Measurements from ENCODE around the gene SBF2. TPM values are rescaled to one million over a fixed set of nuclear protein-coding genes. Genes with fewer than 3 reads are reported as not detected.

SBF2 gene
- total and polyA plus RNA-seq, 10 donors = 3.6 to 70.9 (median 57.1) TPM

DNA sequence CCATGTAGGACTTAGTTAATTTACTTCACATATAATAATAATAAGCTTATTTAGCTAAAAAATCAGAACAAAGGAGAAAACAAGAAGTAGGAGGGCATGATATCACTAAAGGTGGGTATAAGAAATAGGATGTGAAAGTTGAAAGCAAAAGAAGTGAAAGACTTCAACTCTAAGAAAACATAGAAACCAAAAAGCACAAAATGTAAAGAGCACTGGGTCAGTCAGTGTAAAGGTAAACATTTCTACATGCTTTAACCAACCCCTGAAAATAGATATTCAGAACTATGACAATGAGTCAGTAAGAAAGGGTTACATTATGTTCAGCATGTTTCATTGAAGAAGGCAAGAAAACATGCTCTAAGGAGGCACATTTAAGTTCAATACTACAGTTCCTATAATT, 331.3 kb downstream of the SBF2 start:
- Histone ChIP-seq H3K36me3 (peaks cover 0 to 56% (median 0%) of the 10 kb centered on the region in 6 donors), H3K27me3 (replicated peaks in 1 of 7) (no peaks in the 10 kb centered on the region), H3K27ac (peak overlapping the region in 2 of 8 donors; percentile 21 to 38), H3K4me3 (no peak overlapping the region), H3K4me1 (no peaks in the 10 kb centered on the region), H3K9me3 (no peaks in the 10 kb centered on the region)
- DNase-seq = no peak
- intact Hi-C loops (cut with DNase I; ENCODE audit: low total_unique reads) = loop anchor here (10.0 kb wide), 1 partner anchor 108 kb away; no protein-coding TSS in a partner anchor
- TF ChIP-seq POLR2A (IDR thresholded peaks at IDR 0.05) = no peak
- TF ChIP-seq POLR2AphosphoS5 (IDR thresholded peaks at IDR 0.05) = no peak
- TF ChIP-seq, protein P1, sequence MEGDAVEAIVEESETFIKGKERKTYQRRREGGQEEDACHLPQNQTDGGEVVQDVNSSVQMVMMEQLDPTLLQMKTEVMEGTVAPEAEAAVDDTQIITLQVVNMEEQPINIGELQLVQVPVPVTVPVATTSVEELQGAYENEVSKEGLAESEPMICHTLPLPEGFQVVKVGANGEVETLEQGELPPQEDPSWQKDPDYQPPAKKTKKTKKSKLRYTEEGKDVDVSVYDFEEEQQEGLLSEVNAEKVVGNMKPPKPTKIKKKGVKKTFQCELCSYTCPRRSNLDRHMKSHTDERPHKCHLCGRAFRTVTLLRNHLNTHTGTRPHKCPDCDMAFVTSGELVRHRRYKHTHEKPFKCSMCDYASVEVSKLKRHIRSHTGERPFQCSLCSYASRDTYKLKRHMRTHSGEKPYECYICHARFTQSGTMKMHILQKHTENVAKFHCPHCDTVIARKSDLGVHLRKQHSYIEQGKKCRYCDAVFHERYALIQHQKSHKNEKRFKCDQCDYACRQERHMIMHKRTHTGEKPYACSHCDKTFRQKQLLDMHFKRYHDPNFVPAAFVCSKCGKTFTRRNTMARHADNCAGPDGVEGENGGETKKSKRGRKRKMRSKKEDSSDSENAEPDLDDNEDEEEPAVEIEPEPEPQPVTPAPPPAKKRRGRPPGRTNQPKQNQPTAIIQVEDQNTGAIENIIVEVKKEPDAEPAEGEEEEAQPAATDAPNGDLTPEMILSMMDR (IDR thresholded peaks at IDR 0.05 in 8 of 11, conservative IDR thresholded peaks at IDR 0.05 in 3 of 11) = no peak

DNA sequence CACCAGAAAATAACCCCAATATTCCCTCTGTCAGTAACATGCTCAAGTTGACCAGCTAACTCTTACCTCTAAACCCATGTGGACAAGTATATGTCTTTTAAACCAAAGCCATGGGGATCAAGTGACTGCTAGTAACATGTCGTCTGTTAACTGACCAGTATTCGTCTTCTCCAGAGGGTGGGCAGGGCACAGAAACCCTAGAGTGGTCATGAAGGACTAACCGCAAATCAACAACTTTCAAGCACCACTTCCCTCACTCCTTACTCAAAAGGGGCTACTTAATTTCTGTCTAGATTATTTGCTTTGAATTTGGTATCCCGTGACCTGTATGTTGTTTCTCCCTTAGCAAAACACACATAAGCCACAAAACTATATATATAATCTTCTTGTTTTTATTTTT, 336.9 kb downstream of the SBF2 start:
- peaks cover 0 to 37% (median 0%) of the 10 kb centered on the region in 6 donors for H3K36me3 ChIP-seq
- H3K27ac ChIP-seq = no peak overlapping the region
- intact Hi-C loops (cut with DNase I; ENCODE audit: low total_unique reads) = no loop called here
- no peaks in the 10 kb centered on the region for H3K4me1 ChIP-seq
- 94 to 97% (median 96%) methylated on average over 4 of the region's 4 CpGs for WGBS, 5 donors
- H3K4me3 ChIP-seq = no peak overlapping the region
- no peak for DNase-seq
- no peaks in the 10 kb centered on the region for H3K9me3 ChIP-seq
- TF ChIP-seq POLR2A (IDR thresholded peaks at IDR 0.05) = no peak
- TF ChIP-seq, protein P1 (IDR thresholded peaks at IDR 0.05 in 8 of 11, conservative IDR thresholded peaks at IDR 0.05 in 3 of 11) = no peak
- no peak for TF ChIP-seq POLR2AphosphoS5 (IDR thresholded peaks at IDR 0.05)
- no peaks in the 10 kb centered on the region for H3K27me3 ChIP-seq (replicated peaks in 1 of 7)

DNA sequence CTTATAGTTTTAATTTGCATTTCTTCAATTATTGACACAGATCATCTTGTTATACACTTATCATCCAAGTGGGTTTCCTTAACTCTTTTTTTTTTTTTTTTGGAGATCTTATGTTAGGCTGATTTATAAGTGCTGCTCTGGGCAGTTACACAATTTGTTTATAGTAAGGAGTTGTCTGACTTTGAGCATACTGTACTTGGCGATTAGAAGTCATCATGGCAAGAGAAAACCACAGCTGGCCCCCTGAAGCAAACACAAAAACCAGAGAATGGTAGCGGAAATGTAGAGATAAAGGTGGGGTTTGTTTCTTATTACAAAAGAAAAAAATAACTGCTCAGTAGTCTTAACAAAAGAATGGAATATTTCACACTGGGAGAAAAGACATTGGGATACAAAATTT, 337.5 kb downstream of the SBF2 start:
- H3K4me1 ChIP-seq = no peaks in the 10 kb centered on the region
- 88 to 99% (median 91%) methylated on average over 2 of the region's 2 CpGs for WGBS, 5 donors
- H3K9me3 ChIP-seq = no peaks in the 10 kb centered on the region
- H3K27me3 ChIP-seq (replicated peaks in 1 of 7) = no peaks in the 10 kb centered on the region
- H3K27ac ChIP-seq = no peak overlapping the region
- DNase-seq = no peak
- H3K4me3 ChIP-seq = no peak overlapping the region
- peaks cover 0 to 35% (median 0%) of the 10 kb centered on the region in 6 donors for H3K36me3 ChIP-seq
- intact Hi-C loops (cut with DNase I; ENCODE audit: low total_unique reads) = no loop called here
- TF ChIP-seq POLR2AphosphoS5 (IDR thresholded peaks at IDR 0.05) (no peak), POLR2A (IDR thresholded peaks at IDR 0.05) (no peak)
- TF ChIP-seq, protein P1 (IDR thresholded peaks at IDR 0.05 in 8 of 11, conservative IDR thresholded peaks at IDR 0.05 in 3 of 11) = no peak

DNA sequence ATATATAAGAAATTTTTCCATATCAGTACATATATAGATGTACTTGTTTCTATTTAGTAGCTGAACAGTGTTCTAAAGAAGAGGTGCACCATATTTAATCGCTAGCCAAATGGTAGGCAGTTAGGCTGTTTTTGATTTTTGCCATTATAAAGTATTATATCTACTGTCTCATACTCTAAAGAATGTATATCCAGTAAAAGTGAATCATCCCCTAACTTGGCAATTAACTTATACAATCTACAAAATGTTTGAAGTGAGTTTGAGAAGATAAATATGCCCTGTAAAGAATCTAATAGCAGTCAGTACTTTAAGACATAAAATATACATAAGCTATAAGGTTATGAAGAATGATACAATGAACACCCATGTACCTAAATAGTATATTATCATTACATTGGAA, 338.6 kb downstream of the SBF2 start:
- Histone ChIP-seq H3K4me3 (no peak overlapping the region), H3K27me3 (replicated peaks in 1 of 7) (no peaks in the 10 kb centered on the region), H3K27ac (no peak overlapping the region), H3K36me3 (peaks cover 0 to 24% (median 0%) of the 10 kb centered on the region in 6 donors), H3K9me3 (no peaks in the 10 kb centered on the region), H3K4me1 (no peaks in the 10 kb centered on the region)
- TF ChIP-seq POLR2AphosphoS5 (IDR thresholded peaks at IDR 0.05) (no peak), POLR2A (IDR thresholded peaks at IDR 0.05) (no peak)
- TF ChIP-seq, protein P1 (IDR thresholded peaks at IDR 0.05 in 8 of 11, conservative IDR thresholded peaks at IDR 0.05 in 3 of 11) = no peak
- DNase-seq = no peak
- whole genome bisulfite sequencing, 5 donors = 94 to 100% (median 97%) methylated on average over 1 of the region's 1 CpG
- intact Hi-C loops (cut with DNase I; ENCODE audit: low total_unique reads) = no loop called here

Data from spleen (tissue), 11 donors.